ENCODE results near the gene KRTAP4-8.
"Not testable (repeated sequence)": the region's sequence is repeated elsewhere in the genome, so short reads cannot be mapped to it uniquely, and the experiment has no call there.

Gene KRTAP4-8

DNA sequence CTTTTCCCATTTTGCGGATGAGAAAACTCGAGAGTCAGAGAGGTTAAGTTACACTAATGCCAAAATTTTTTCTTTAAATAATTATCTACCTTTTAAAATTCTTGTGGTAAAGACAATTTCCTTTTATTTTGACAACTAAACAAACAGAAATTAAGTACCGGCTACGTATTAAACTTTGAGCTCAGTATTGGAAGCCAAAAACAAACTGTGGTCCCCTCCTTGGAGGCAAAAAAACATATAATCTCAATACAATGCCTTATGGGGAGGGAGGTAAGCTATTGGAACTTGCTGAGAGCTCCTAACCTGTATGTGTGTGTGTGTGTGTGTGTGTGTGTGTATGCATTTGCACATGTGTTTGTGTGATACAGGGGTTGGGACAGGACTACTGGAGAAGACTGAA lies 34.5 kb downstream of the KRTAP4-8 start:
- DNase-seq, result no peak

DNA sequence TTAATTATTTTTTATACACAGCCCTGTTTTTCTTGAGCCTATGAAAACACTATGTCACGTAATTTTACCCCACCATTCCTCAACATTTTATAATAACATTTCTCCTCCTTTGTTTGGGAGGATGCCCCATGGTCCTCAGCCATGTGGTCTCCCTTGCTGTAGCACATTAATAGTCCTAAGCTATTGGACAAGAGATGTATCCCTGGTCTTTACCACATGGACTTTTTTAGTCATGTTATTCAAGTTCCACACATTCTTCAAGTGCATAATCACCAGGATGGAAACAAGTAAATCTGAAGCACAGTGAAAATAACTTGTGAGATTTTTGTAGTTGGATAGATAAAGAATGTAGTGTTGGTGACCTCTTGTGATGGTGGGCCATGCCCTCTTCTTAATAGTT lies 36.0 kb downstream of the KRTAP4-8 start:
- DNase-seq, result peak; percentile 28

GRCh38 chr17:41060052-41060604 lies 37.8 kb downstream of the KRTAP4-8 start, which contains the start of gene KRTAP2-3:
TSS of gene KRTAP2-3 (minus strand) at chr17:41060114. CDS start at chr17:41060050, 64 bp downstream.
- DNase-seq, result peak; percentile 37

DNA sequence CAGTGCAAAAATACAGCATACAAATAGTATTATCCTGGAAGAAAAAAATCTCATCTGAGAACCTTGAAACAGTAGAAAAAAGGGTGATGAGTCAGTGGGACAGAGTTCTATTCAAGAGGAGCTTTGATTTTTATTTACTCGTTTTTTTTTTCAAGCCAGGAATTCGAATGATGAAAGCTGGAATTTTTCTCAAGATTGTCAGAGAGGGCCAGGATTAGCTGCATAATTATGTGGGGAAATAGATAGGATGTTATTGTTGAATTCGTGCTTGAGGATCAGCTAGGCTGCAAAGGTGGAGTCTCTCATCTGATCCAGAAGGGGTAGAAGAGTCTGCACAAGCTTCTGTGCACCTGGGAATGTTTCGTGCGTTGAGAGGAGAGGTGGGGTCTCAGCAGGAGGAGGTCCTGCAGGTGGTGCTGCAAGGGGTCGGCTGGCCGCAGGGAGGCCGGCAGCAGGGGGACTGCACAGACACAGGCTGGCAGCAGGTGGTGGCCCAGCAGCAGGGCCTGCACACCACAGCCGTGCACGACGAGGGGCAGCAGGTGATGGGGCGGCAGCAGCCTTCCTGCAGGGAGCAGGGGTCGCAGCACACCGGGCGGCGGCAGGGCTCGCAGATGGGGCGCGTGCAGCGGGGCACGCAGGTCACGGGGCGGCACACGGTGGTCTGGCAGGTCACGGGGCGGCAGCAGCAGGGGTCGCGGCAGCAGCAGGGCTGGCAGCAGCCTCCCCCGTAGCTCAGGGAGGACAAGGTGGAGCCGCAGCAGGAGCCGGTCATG lies 38.5 kb downstream of the KRTAP4-8 start:
- not testable (repeated sequence) for DNase-seq

GRCh38 chr17:41058741-41059140 lies 39.2 kb downstream of the KRTAP4-8 start:
- DNase-seq, result no peak

DNA sequence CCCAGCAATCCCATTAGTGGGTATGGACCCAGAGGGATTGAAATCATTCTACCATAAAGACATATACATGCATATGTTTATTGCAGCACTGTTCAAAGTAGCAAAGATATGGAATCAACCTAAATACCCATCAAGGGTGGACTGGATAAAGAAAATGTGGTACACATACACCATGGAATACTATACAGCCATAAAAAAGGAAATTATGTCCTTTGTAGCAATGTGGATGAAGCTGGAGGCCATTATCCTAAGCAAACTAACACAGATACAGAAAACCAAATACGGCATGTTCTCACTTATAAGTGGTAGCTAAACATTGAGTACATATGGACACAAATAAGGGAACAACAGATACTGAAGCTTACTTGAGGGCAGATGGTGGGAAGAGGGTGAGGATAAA lies 40.4 kb downstream of the KRTAP4-8 start:
- DNase-seq, result no peak

DNA sequence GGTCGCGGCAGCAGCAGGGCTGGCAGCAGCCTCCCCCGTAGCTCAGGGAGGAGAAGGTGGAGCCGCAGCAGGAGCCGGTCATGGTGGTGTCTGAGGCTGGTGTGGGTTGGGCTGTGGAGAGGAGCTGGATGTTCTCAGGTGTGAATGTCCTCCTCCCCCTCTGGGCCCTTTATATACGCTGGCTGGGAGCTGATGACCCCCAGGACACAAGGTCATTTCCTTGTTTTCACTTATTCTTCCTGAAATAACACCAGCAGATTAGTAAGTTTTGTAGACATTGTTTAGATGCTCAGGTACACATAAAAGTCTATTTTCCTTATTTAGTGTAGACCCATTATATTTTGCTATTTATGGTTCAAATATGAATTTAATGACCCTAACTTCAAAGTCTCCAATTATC lies 42.8 kb downstream of the KRTAP4-8 start, which contains the start of gene KRTAP2-2:
TSS of gene KRTAP2-2 (minus strand) at position 101 of the 400 bp plus-strand sequence. CDS start at position 82, 19 bp downstream.
- DNase-seq, result not testable (repeated sequence)

DNA sequence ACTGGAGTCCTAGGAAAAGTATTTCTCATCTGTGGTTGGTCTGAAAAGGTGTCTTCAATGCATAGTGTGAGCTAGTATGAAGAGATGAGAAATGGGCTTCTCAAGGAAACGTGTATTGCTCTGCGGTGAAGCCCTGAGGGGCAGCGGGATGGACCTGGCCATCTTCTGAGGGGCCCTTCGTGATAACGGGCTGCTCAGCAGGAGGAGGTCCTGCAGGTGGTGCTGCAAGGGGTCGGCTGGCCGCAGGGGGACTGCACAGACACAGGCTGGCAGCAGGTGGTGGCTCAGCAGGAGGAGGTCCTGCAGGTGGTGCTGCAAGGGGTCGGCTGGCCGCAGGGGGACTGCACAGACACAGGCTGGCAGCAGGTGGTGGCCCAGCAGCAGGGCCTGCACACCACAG lies 43.4 kb downstream of the KRTAP4-8 start:
- not testable (repeated sequence) for DNase-seq

DNA sequence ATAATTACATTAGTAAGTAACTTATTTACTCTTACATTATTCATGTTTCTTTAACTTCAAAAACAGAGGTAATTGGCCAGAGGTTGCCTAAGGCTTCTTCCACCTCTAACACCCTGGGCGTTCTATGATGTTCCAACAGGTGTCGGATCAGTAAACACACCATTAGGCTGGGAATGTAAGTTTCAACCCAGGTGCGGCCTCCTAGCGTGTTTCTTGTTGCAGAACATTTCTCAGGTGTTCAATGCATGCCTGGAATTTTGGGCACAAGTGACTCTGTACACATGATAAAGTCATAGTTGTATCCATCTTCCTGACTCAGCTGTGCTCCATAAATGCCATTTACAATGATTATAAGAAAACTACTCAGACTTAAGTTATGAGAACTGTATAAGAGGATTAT lies 43.9 kb downstream of the KRTAP4-8 start:
- no peak for DNase-seq

DNA sequence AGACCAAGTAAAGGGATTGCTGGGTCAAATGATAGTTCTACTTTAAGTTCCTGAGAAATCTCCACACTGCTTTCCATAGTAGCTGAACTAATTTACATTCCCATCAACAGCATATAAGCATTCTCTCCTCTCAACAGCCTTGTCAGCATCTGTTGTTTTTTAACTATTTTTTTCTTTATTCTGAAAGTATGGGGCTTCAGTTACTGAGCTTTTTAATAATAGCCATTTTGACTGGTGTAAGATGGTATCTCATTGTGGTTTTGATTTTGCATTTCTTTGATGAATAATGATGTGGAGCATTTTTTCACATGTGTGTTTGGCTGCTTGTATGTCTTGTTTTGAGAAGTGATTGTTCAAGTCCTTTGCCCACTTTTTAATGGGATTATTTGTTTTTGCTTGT lies 45.4 kb downstream of the KRTAP4-8 start:
- DNase-seq, result no peak

DNA sequence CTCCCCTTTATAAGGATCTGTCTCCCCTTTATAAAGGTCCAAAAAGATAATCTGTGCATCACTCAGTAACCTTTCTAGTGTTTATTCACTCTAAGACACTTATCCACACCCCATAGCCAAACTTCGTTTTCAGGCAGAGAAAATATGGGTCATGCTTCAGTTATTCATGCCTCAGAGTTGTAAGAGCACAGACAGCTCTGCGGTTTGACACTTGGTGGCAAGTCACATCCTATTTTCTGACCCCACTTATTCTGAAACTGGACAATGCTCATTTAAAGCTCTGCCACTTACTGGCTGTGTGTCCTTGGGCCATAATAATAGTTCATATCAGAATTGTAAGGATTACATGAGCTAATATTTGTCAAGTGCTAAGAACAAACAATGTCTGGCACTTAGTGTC lies 48.8 kb downstream of the KRTAP4-8 start:
- no peak for DNase-seq

DNA sequence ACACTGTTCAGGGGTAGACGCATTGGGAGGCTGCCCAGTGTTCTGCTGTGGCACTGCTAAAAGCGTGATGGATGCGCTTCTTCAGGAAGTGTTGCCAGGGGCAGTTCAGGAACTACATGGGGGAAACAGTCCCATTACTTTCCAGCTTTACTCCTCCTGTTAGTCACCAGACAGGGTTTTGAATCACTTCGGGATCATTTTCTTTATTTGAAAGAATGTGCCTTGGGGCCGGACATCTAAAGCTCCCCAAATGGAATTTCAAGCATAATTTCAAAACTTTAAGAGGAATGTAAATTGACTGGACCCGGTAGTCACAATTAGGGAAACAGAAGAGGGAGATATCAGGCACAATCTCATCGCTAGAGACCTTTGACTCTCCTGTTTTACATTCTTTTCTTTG lies 49.5 kb downstream of the KRTAP4-8 start:
- no peak for DNase-seq
